ENCODE results near the gene PTRH2.
"Not testable (repeated sequence)": the region's sequence is repeated elsewhere in the genome, so short reads cannot be mapped to it uniquely, and the experiment has no call there.

The PTRH2 gene

GRCh38 chr17:59669411-59669810 lies 37.8 kb downstream of the PTRH2 start:
- DNase-seq (ENCODE audit: low read depth): no peak

- DNase-seq (ENCODE audit: low read depth): no peak
These were observed 38.4 kb downstream of the PTRH2 start for GRCh38 chr17:59668816-59669215.

- no peak for DNase-seq (ENCODE audit: low read depth)
These were observed 41.0 kb downstream of the PTRH2 start for GRCh38 chr17:59666235-59666634.

GRCh38 chr17:59656624-59657023 lies 50.6 kb downstream of the PTRH2 start:
- DNase-seq (ENCODE audit: low read depth): not testable (repeated sequence)

GRCh38 chr17:59652119-59652518 lies 55.1 kb downstream of the PTRH2 start:
- DNase-seq (ENCODE audit: low read depth): no peak

- no peak for DNase-seq (ENCODE audit: low read depth)
These were observed 55.9 kb downstream of the PTRH2 start for GRCh38 chr17:59651346-59651745.

GRCh38 chr17:59650642-59651041 lies 56.6 kb downstream of the PTRH2 start:
- DNase-seq (ENCODE audit: low read depth): no peak

- no peak for DNase-seq (ENCODE audit: low read depth)
These were observed 57.3 kb downstream of the PTRH2 start for GRCh38 chr17:59649886-59650285.
